GM23338 (cell line): ENCODE measurements around the gene TMPRSS2. TPM values are rescaled to one million over a fixed set of nuclear protein-coding genes. Genes with fewer than 3 reads are reported as not detected.

ENCODE experiments used
- ATAC-seq: fragments of 200-7000 bp; cut with Tn5 transposase; 3 replicates; pipeline ENCODE4 v1.9.1; 2020
- DNase-seq: peaks from one replicate; pipeline ENCODE4 v3.0.0-alpha.2; 2015; ENCODE audit warnings: low spot score
- H2AFZ ChIP-seq: fragments of 200-600 bp; sonication (generic); 2 replicates; pipeline ENCODE4 v1.8.0; 2016; ENCODE audit warnings: antibody characterized with exemption, mild to moderate bottlenecking, moderate library complexity
- H3F3A ChIP-seq: fragments of 200-600 bp; sonication (generic); replicated peaks from 2 replicates; pipeline ENCODE4 v1.8.0; 2017; ENCODE audit warnings: antibody characterized with exemption, mixed run types, low read depth
- H3K27ac ChIP-seq: fragments of 200-600 bp; sonication (generic); 2 replicates; pipeline ENCODE4 v1.6.1; 2016; ENCODE audit warnings: low read depth
- H3K27me3 ChIP-seq: fragments of 200-600 bp; sonication (generic); 2 replicates; pipeline ENCODE4 v1.8.0; 2016; ENCODE audit warnings: mild to moderate bottlenecking, mixed run types, moderate library complexity; ENCODE audit not compliant: insufficient read depth
- H3K36me3 ChIP-seq: fragments of 200-600 bp; sonication (generic); 2 replicates; pipeline ENCODE4 v1.8.0; 2016; ENCODE audit warnings: mild to moderate bottlenecking; ENCODE audit not compliant: insufficient read depth
- H3K4me1 ChIP-seq: fragments of 200-600 bp; sonication (generic); 2 replicates; pipeline ENCODE4 v1.8.0; 2016; ENCODE audit warnings: mild to moderate bottlenecking, moderate library complexity; ENCODE audit not compliant: insufficient read depth
- H3K4me2 ChIP-seq: fragments of 200-600 bp; sonication (generic); 2 replicates; pipeline ENCODE4 v1.7.1; 2017; ENCODE audit warnings: mixed run types
- H3K4me3 ChIP-seq: fragments of 200-600 bp; sonication (generic); 2 replicates; pipeline ENCODE4 v1.6.1; 2016; ENCODE audit warnings: mixed run types
- H3K79me2 ChIP-seq: fragments of 200-600 bp; sonication (generic); replicated peaks from 2 replicates; pipeline ENCODE4 v1.8.0; 2017; ENCODE audit warnings: mild to moderate bottlenecking; ENCODE audit not compliant: insufficient read depth
- H3K9me2 ChIP-seq: fragments of 200-600 bp; sonication (generic); 2 replicates; pipeline ENCODE4 v1.8.0; 2017; ENCODE audit not compliant: insufficient read depth
- H4K20me1 ChIP-seq: fragments of 200-600 bp; sonication (generic); replicated peaks from 2 replicates; pipeline ENCODE4 v1.8.0; 2017; ENCODE audit warnings: mild to moderate bottlenecking; ENCODE audit not compliant: insufficient read depth
- H3K27ac Mint-ChIP-seq: 2 replicates; pipeline ENCODE4 v1.8.0; 2020; ENCODE audit warnings: inconsistent platforms, mild to moderate bottlenecking, moderate library complexity, mixed read lengths
- H3K27me3 Mint-ChIP-seq: 3 replicates; pipeline ENCODE4 v1.8.0; 2022; ENCODE audit warnings: low read depth, mild to moderate bottlenecking, moderate library complexity, mixed read lengths, inconsistent platforms; ENCODE audit not compliant: insufficient read depth, poor library complexity
- H3K36me3 Mint-ChIP-seq: 3 replicates; pipeline ENCODE4 v1.8.0; 2021; ENCODE audit warnings: low read depth, mild to moderate bottlenecking, inconsistent platforms, moderate library complexity, mixed read lengths
- H3K4me1 Mint-ChIP-seq: 3 replicates; pipeline ENCODE4 v1.8.0; 2020; ENCODE audit warnings: mild to moderate bottlenecking, inconsistent platforms, mixed read lengths
- H3K4me3 Mint-ChIP-seq: 3 replicates; pipeline ENCODE4 v1.8.0; 2021; ENCODE audit warnings: moderate library complexity, mild to moderate bottlenecking, inconsistent platforms, mixed read lengths
- H3K9me3 Mint-ChIP-seq: 3 replicates; pipeline ENCODE4 v1.8.0; 2020; ENCODE audit warnings: moderate library complexity, mild to moderate bottlenecking, inconsistent platforms, mixed read lengths
- CREB1 ChIP-seq: fragments of 250-450 bp; sonication (Bioruptor Pico); IDR thresholded peaks from 2 replicates; pipeline ENCODE4 v1.5.0; 2020; ENCODE audit warnings: low read depth, mild to moderate bottlenecking, moderate library complexity
- CTCF ChIP-seq, 2 experiments: fragments of 200-600 bp in 1 of 2; sonication (generic) in 1 of 2; conservative IDR thresholded peaks; 2 replicates each; pipeline versions ENCODE4 v1.5.1 to v1.6.1; 2016 to 2017; ENCODE audit warnings: antibody characterized with exemption in 2 of 2, low read depth in 2 of 2, mild to moderate bottlenecking in 2 of 2, moderate library complexity in 1 of 2
- ETS1 ChIP-seq: IDR thresholded peaks from 2 replicates; pipeline ENCODE4 v1.6.1; 2016; ENCODE audit warnings: antibody characterized with exemption
- EZH2phosphoT487 ChIP-seq: fragments of 200-600 bp; sonication (generic); IDR thresholded peaks from one replicate; pipeline ENCODE4 v1.8.1; 2018; ENCODE audit warnings: antibody characterized with exemption; ENCODE audit not compliant: unreplicated experiment
- JUNB ChIP-seq: IDR thresholded peaks from one replicate; pipeline ENCODE4 v1.6.1; 2016; ENCODE audit warnings: antibody characterized with exemption; ENCODE audit not compliant: unreplicated experiment
- NANOG ChIP-seq: IDR thresholded peaks from 2 replicates; pipeline ENCODE4 v1.6.1; 2016; ENCODE audit warnings: antibody characterized with exemption, borderline replicate concordance
- POLR2AphosphoS5 ChIP-seq: IDR thresholded peaks from 2 replicates; pipeline ENCODE4 v1.6.1; 2016; ENCODE audit warnings: antibody characterized with exemption, low read depth
- STAT1 ChIP-seq: IDR thresholded peaks from one replicate; pipeline ENCODE4 v1.6.1; 2016; ENCODE audit warnings: antibody characterized with exemption; ENCODE audit not compliant: unreplicated experiment
- ZNF114 ChIP-seq: fragments of 250-450 bp; sonication (Bioruptor Pico); IDR thresholded peaks from 2 replicates; pipeline ENCODE4 v1.5.0; 2020; ENCODE audit warnings: mild to moderate bottlenecking, moderate library complexity
- polyA plus RNA-seq: library from polyadenylated mRNA; unstranded; fragments of >200 nt; fragmentation: Nextera tagmentation; extraction: Ambion mirVana; gene quantifications from 2 replicates; pipeline ENCODE4 v1.2.1, GENCODE V29; 2016
- total RNA-seq: library from RNA; depleted of rRNA; stranded (reverse); fragments of >200 nt; shearing (Covaris generic); gene quantifications from 2 replicates; pipeline ENCODE4 v1.2.3, GENCODE V29; 2014

Gene TMPRSS2
- total and polyA plus RNA-seq, 2 experiments from 2014 or later, result 2.3 to 4.9 TPM

- Mint-ChIP-seq H3K4me1 (peaks cover 18% of the 10 kb centered on the region), H3K4me3 (no peak overlapping the region), H3K36me3 (no peaks in the 10 kb centered on the region), H3K9me3 (no peaks in the 10 kb centered on the region), H3K27ac (no peak overlapping the region), H3K27me3 (peaks cover 9% of the 10 kb centered on the region)
- Histone ChIP-seq H3K36me3 (no peaks in the 10 kb centered on the region), H3K79me2 (peaks cover 3% of the 10 kb centered on the region; the same call in 1 of the 2 replicates), H3K4me3 (no peak overlapping the region), H3K27me3 (peaks cover 15% of the 10 kb centered on the region), H3K27ac (no peak overlapping the region), H3F3A (no peaks in the 10 kb centered on the region), H4K20me1 (peaks cover 2% of the 10 kb centered on the region; the same call in 1 of the 2 replicates), H3K9me2 (no peaks in the 10 kb centered on the region), H3K4me1 (peaks cover 1% of the 10 kb centered on the region), H3K4me2 (no peak overlapping the region), H2AFZ (no peak overlapping the region)
- DNase-seq (no peak), ATAC-seq (no peak)
- TF ChIP-seq ETS1 (no peak), CREB1 (CRISPR knock-in tag) (no peak), ZNF114 (CRISPR knock-in tag) (no peak), EZH2phosphoT487 (no peak), CTCF (conservative IDR thresholded peaks at IDR 0.05; ENCODE audit: low read depth in 2 of 2) (no peak)
Measured at GRCh38 chr21:41500931-41501381, 7.0 kb downstream of the TMPRSS2 start.

GRCh38 chr21:41500363-41500762 is 7.6 kb downstream of the TMPRSS2 start:
- Histone ChIP-seq H3K27ac (no peak overlapping the region), H3K4me2 (no peak overlapping the region), H3K4me1 (no peaks in the 10 kb centered on the region), H3K79me2 (peaks cover 3% of the 10 kb centered on the region; the same call in 1 of the 2 replicates), H3F3A (no peaks in the 10 kb centered on the region), H3K36me3 (no peaks in the 10 kb centered on the region), H3K9me2 (no peaks in the 10 kb centered on the region), H3K4me3 (no peak overlapping the region), H4K20me1 (no peaks in the 10 kb centered on the region), H2AFZ (no peak overlapping the region), H3K27me3 (peaks cover 9% of the 10 kb centered on the region)
- H3K27me3 Mint-ChIP-seq, result peaks cover 5% of the 10 kb centered on the region
- no peaks in the 10 kb centered on the region for H3K9me3 Mint-ChIP-seq
- H3K27ac Mint-ChIP-seq, result no peak overlapping the region
- DNase-seq, result no peak
- no peaks in the 10 kb centered on the region for H3K36me3 Mint-ChIP-seq
- peaks cover 18% of the 10 kb centered on the region for H3K4me1 Mint-ChIP-seq
- ATAC-seq, result no peak
- H3K4me3 Mint-ChIP-seq, result no peak overlapping the region
- no peak for TF ChIP-seq POLR2AphosphoS5

- Histone ChIP-seq H3K79me2 (peaks cover 3% of the 10 kb centered on the region; the same call in 1 of the 2 replicates), H3F3A (no peaks in the 10 kb centered on the region), H3K4me3 (no peak overlapping the region), H4K20me1 (no peaks in the 10 kb centered on the region), H3K4me1 (no peaks in the 10 kb centered on the region), H3K27me3 (peaks cover 5% of the 10 kb centered on the region), H2AFZ (no peak overlapping the region), H3K36me3 (no peaks in the 10 kb centered on the region), H3K4me2 (no peak overlapping the region), H3K27ac (no peak overlapping the region), H3K9me2 (no peaks in the 10 kb centered on the region)
- no peak for ATAC-seq
- no peaks in the 10 kb centered on the region for H3K9me3 Mint-ChIP-seq
- H3K4me1 Mint-ChIP-seq, result peaks cover 18% of the 10 kb centered on the region
- no peak for DNase-seq
- no peak overlapping the region for H3K27ac Mint-ChIP-seq
- no peak overlapping the region for H3K4me3 Mint-ChIP-seq
- no peaks in the 10 kb centered on the region for H3K36me3 Mint-ChIP-seq
- peaks cover 3% of the 10 kb centered on the region for H3K27me3 Mint-ChIP-seq
- no peak for TF ChIP-seq CREB1 (CRISPR knock-in tag)
- no peak for TF ChIP-seq POLR2AphosphoS5
- TF ChIP-seq NANOG, result no peak
- TF ChIP-seq JUNB, result no peak
- TF ChIP-seq ETS1, result no peak
- no peak for TF ChIP-seq STAT1
Measured at GRCh38 chr21:41499920-41500319, 8.0 kb downstream of the TMPRSS2 start.
